Stimulated activated memory B cell treated with anti-CD40 and anti-IgM and Interleukin-4, amounts not matched to agents 10 μg/mL and 1 μg/mL and 100 μg/mL, for 72 hours (primary cell): ENCODE measurements around the gene KCND2.

Experiments
- ATAC-seq: fragments of 150-1000 bp; cut with Tn5 transposase; 2 replicates; pipeline ENCODE4 v1.10.0; 2021
- H3K27ac Mint-ChIP-seq: one replicate; pipeline ENCODE4 v1.8.0; 2022; ENCODE audit warnings: mild to moderate bottlenecking, mixed read lengths
- H3K27me3 Mint-ChIP-seq: one replicate; pipeline ENCODE4 v1.8.0; 2022; ENCODE audit warnings: mixed read lengths
- H3K36me3 Mint-ChIP-seq: one replicate; pipeline ENCODE4 v1.8.0; 2022; ENCODE audit warnings: mixed read lengths
- H3K4me1 Mint-ChIP-seq: one replicate; pipeline ENCODE4 v1.8.0; 2022; ENCODE audit warnings: mixed read lengths
- H3K4me3 Mint-ChIP-seq: one replicate; pipeline ENCODE4 v1.8.0; 2022; ENCODE audit warnings: mild to moderate bottlenecking, moderate library complexity, mixed read lengths
- H3K9me3 Mint-ChIP-seq: one replicate; pipeline ENCODE4 v1.8.0; 2022; ENCODE audit warnings: mixed read lengths

The KCND2 gene

DNA sequence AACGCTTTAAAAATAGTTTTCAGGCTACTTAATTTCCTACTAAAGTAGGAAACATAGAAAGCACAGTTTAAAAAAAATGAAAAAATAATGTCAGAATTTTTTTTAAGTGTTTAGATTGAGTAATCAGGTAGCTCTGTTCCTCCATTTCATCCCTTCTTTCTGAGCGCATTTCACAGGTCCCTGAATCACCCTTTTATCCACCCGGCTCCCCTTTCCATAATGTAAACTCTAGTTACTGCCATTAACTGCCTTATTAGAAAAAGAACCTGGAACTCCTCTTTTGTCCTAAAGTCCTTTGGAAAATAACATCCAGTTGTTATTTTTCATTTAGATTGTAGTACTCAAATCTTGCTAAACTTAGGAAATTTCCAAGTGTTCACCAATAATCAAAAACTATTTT, 5.8 kb downstream of the KCND2 start:
- no peaks in the 10 kb centered on the region for H3K36me3 Mint-ChIP-seq
- H3K4me3 Mint-ChIP-seq: no peak overlapping the region
- no peak overlapping the region for H3K27ac Mint-ChIP-seq
- no peaks in the 10 kb centered on the region for H3K9me3 Mint-ChIP-seq
- peaks cover under 1% of the 10 kb centered on the region for H3K4me1 Mint-ChIP-seq
- ATAC-seq: no peak
- H3K27me3 Mint-ChIP-seq: peaks cover 12% of the 10 kb centered on the region

DNA sequence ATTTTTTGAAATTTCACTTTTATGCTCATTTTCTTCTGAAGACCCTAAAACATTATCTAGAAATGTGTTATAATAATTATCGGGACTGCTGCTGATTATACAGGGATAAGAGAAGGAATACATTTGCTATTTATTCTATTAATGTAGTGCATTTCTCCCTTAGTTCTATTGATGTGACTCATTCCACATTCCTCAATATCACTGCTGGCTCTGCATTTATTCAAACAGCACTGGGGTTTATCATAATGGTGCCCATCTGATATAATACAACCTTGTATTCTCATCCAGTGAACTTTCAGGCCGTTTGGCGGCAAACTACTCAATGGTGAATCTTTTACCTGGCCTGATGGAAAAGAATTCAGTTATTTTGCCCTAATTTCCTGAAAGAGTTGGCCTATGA, 7.8 kb downstream of the KCND2 start:
- no peaks in the 10 kb centered on the region for H3K27me3 Mint-ChIP-seq
- H3K4me1 Mint-ChIP-seq: no peaks in the 10 kb centered on the region
- no peak overlapping the region for H3K27ac Mint-ChIP-seq
- H3K36me3 Mint-ChIP-seq: no peaks in the 10 kb centered on the region
- no peaks in the 10 kb centered on the region for H3K9me3 Mint-ChIP-seq
- no peak overlapping the region for H3K4me3 Mint-ChIP-seq
- no peak for ATAC-seq

DNA sequence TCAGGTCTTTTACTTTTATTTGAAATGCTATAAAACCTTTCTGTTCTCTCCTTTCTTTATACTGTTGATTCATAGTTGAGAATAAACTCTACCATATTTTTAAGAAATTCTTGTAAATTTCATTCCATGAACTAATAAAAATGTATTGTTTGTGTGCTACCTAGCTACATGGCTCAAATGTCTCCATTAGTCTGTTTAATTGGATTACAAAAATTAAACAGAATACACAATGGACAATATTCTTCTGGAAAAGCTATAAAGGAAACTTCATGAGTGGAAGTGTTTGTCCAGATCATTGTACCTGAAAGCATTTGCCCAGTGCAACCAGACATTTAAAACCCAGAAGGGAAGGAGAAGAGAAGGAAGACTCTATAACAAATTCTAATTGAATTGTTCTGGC, 20.1 kb downstream of the KCND2 start:
- Mint-ChIP-seq H3K9me3 (no peaks in the 10 kb centered on the region), H3K4me3 (no peak overlapping the region), H3K4me1 (no peaks in the 10 kb centered on the region), H3K36me3 (no peaks in the 10 kb centered on the region), H3K27ac (no peak overlapping the region), H3K27me3 (no peaks in the 10 kb centered on the region)
- ATAC-seq: no peak

DNA sequence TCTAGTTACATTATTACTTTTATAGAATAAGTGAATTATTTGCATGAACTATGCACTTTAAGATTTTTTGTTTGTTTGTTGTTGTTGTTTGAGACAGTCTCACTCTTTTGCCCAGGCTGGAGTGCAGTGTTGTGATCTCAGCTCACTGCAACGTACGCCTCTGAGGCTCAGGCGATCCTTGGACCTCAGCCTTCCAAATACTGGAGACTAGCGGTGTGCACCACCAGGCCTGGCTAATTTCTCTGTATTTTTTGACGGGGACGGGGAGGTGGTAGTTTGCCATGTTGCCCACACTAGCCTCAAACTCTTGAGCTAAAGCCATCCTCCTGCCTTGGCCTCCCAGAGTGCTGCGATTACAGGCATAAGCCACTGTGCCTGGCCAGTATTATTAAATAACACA, 29.2 kb downstream of the KCND2 start:
- no peak for ATAC-seq
- Mint-ChIP-seq H3K27me3 (no peaks in the 10 kb centered on the region), H3K36me3 (no peaks in the 10 kb centered on the region), H3K9me3 (no peaks in the 10 kb centered on the region), H3K27ac (no peak overlapping the region), H3K4me3 (no peak overlapping the region), H3K4me1 (no peaks in the 10 kb centered on the region)

DNA sequence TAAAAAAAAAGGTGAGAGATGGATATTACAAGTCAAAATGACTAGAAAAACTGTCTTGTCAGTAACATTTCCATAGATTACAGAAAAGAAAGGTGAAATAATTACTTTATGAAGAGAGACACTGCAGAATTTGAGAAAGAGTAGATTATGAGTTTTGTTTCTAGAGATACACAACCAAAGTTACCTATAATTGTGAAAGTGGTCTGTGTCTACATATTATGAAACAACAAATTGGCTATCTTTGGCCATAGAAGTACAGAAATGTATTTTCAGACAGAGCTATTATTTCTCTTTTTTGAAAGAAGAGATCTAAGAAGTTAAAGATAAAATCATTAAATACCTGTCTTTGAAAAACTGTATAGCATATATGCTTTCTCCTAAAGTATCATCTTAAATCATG, 30.1 kb downstream of the KCND2 start:
- no peaks in the 10 kb centered on the region for H3K36me3 Mint-ChIP-seq

DNA sequence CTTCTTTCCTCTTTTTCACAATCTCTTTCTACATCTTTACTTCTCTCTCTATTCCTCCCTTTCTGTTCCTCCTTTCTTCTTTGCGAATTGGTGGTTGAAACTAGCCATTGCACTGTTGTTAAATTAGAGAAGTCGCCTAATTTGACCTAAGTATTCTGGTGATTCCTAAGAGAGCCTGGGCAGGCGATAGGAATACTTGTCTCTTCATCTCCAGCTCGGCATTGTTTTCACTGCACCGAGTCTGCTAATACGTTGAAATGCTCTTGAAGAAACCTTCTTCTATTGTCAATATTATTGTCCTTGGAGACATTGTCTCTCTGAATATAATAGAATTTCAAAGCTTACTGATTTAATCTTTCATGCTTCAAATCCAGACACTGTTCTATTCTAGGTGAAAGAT, 31.7 kb downstream of the KCND2 start:
- H3K36me3 Mint-ChIP-seq: no peaks in the 10 kb centered on the region
- H3K27ac Mint-ChIP-seq: no peak overlapping the region
- ATAC-seq: no peak
- H3K27me3 Mint-ChIP-seq: no peaks in the 10 kb centered on the region
- no peaks in the 10 kb centered on the region for H3K9me3 Mint-ChIP-seq
- no peak overlapping the region for H3K4me3 Mint-ChIP-seq
- no peaks in the 10 kb centered on the region for H3K4me1 Mint-ChIP-seq

More for the DNA sequence above, 30.1 kb downstream of the KCND2 start:
- H3K27ac Mint-ChIP-seq: no peak overlapping the region
- H3K9me3 Mint-ChIP-seq: no peaks in the 10 kb centered on the region
- no peaks in the 10 kb centered on the region for H3K27me3 Mint-ChIP-seq
- ATAC-seq: no peak
- H3K4me1 Mint-ChIP-seq: no peaks in the 10 kb centered on the region
- no peak overlapping the region for H3K4me3 Mint-ChIP-seq

DNA sequence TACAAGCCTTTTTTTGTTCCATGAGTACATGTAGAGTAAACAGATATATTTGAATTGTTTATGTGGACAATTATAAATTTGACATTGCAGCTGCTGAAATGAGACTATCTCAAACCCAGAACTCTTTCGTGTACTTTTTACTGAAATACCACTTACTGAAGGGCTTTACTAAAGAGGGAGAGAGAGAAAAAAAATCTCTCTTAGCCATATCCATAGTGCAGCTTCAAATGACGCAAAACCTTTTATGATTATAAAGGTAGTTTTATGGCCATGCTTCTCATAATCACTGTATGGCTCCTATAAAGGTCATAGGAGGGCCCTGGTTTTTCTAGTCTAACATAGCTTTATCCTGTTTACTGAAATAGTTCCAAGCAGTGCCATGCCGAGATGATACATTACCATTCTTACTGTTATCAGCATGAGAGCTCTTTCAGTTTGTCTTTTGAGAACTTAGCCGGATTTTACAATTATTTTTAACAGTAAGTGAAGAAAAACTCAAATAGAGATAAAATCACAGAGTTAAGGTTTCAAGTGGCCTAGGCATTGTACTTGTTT, 35.1 kb downstream of the KCND2 start:
- Mint-ChIP-seq H3K27ac (no peak overlapping the region), H3K4me1 (no peaks in the 10 kb centered on the region), H3K4me3 (no peak overlapping the region), H3K36me3 (no peaks in the 10 kb centered on the region), H3K9me3 (no peaks in the 10 kb centered on the region), H3K27me3 (no peaks in the 10 kb centered on the region)
- ATAC-seq: no peak

DNA sequence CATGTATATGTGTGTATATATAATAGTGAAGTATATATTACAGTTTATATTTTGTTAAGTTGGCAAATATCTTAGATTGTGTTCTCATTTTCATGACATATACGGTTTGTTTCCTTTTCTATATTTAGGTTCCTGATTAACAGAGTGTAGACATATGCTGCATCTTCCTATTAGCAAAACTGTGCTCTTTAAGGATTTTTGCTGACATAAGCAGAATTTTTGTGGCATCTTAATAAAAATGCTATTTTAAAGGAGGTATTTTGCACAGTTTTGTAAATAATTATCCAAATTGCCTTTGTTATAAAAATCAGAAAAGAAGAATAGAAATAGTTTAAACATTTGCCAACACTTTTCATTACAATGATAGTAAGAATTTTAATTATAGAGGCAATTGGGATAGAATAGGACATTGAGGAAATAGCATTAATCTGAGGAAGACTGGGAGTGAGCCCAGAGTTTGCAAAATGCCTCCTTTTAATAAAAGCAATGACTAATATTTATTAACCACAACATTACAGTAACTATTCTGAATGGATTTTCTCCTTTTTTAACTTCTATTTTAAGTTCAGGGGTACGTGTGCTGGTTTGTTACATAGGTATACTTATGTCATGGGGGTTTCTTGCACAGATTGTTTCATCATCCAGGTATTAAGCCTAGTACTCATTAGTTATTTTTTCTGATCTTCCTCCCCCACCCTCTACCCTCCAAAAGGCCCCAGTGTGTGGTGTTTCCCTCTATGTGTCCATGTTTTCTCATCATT, 38.2 kb downstream of the KCND2 start:
- Mint-ChIP-seq H3K4me3 (no peak overlapping the region), H3K4me1 (no peaks in the 10 kb centered on the region), H3K36me3 (no peaks in the 10 kb centered on the region), H3K9me3 (no peaks in the 10 kb centered on the region), H3K27ac (no peak overlapping the region), H3K27me3 (no peaks in the 10 kb centered on the region)
- ATAC-seq: no peak

DNA sequence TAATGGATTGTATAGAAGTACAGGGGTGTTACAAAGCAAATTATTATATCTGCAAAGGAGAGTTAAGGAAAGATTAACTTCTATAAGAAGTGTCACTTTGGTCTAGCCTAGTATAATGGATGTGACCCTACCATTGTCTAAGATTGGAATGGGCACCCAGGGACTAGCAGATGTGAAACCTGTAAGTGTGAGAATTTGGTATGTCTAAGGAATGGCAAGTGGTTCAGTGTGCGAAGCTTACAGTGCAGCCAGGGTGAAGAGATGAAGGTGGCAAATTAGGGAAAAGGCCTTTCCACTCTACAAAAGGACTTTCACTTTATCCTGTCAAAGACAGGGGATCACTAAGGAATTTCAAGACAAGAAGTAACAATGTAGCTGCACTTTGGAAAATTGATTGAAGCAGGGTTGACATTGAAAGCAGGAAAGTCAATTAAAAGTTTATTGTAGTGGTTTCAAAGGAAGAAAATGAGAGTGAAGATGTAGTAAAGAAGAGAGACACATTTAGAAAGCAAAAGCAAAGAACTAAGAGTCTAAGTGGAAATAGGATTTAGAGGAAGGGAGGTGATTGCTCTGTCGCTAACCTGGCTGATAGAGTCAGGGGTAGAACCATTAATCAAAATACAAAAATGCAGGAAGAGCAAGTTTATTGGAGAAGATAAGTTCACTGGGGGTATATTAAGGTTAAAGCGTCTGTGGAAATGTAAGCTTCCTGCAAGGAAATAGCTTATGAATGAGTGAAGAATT, 47.4 kb downstream of the KCND2 start:
- ATAC-seq: no peak
- H3K4me1 Mint-ChIP-seq: no peaks in the 10 kb centered on the region
- no peaks in the 10 kb centered on the region for H3K27me3 Mint-ChIP-seq
- H3K27ac Mint-ChIP-seq: no peak overlapping the region
- no peaks in the 10 kb centered on the region for H3K9me3 Mint-ChIP-seq
- H3K36me3 Mint-ChIP-seq: no peaks in the 10 kb centered on the region
- H3K4me3 Mint-ChIP-seq: no peak overlapping the region

DNA sequence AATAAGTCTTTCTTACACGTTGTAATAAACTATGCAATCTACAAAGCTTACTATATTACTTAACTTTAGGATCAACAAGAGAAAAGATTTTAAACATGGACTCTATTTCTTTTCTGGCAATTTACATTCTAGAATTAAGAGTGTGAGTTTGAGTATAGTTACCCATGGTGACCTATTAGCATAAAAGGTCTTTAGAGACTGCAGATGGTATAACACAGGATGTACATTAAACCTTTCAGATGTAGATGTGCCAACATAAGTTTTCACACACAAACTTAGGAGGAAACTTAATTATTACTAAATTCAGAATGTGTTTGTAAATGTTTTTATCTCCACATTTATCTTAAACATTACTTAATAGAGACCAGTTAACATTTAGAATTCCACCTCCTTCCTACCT, 54.1 kb downstream of the KCND2 start:
- Mint-ChIP-seq H3K9me3 (no peaks in the 10 kb centered on the region), H3K36me3 (no peaks in the 10 kb centered on the region), H3K4me1 (no peaks in the 10 kb centered on the region), H3K27me3 (no peaks in the 10 kb centered on the region), H3K27ac (no peak overlapping the region), H3K4me3 (no peak overlapping the region)
- ATAC-seq: no peak

DNA sequence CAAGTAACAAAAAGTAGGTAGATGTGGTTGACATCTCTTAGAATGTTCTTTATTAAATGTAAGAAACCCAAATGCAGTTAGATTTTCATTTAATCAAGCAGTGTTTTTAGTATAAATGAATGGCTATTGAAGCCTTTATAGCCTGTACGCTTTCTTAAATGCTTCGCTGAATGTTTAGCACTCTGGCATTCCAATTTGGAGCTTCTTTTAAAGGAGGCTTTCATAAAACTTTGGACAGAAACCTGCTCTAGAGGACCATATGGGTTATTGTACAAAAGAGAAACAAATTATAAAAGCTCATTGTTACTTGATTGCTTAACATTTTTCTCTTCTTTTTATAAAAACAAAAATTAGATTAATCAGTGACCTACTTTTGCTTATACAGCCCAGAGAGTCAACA, 59.5 kb downstream of the KCND2 start:
- Mint-ChIP-seq H3K9me3 (no peaks in the 10 kb centered on the region), H3K4me1 (no peaks in the 10 kb centered on the region), H3K27ac (no peak overlapping the region), H3K4me3 (no peak overlapping the region), H3K27me3 (no peaks in the 10 kb centered on the region), H3K36me3 (no peaks in the 10 kb centered on the region)
- ATAC-seq: no peak

DNA sequence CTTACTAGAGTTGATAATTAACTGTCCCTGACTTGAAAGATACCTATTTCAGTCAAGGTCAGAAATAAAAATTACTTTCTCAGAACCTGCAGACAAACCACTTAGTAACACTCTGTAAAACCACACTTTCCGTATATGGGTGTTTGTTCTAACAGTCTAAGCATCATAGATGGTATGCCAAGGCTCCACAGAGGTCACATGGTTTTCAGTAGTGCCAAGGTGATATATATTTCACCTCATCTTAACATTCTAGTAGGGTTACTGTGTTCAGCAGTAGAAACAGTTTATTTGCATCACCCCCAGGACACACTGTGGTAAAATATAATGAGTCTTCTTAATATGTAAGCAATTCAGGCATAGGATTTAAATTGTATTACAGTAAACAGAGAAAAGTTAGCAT, 61.5 kb downstream of the KCND2 start:
- no peaks in the 10 kb centered on the region for H3K9me3 Mint-ChIP-seq
- H3K4me1 Mint-ChIP-seq: no peaks in the 10 kb centered on the region
- no peaks in the 10 kb centered on the region for H3K36me3 Mint-ChIP-seq
- no peak overlapping the region for H3K27ac Mint-ChIP-seq
- no peak for ATAC-seq
- no peaks in the 10 kb centered on the region for H3K27me3 Mint-ChIP-seq
- H3K4me3 Mint-ChIP-seq: no peak overlapping the region

DNA sequence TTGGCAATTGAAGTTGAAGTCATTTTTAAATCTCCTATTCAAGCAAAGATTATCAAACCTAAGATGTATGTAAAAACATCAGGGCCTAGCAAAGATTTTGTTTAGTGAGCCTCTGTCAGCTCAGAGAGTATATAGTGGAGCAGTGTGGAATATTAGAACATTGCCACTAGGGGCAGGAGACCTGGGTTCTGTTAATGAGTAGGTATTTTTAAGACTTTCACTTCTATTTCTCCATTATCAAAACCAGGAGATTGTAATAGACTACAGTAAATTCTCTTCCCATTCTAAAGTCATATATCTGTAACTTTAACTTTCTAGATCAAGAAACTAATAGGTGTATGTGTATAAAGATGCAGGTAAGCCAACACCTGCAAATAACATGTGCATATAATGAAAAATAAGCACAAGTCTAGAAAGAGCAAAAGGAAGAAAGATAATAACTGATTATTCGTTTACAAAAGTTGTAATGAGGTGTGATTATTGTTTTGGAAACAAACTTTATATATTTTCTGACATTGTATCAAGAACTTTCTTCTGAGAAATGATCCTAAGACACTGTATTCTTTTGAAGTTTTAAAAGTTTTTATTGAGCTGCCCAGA, 64.4 kb downstream of the KCND2 start:
- H3K27ac Mint-ChIP-seq: no peak overlapping the region
- no peaks in the 10 kb centered on the region for H3K4me1 Mint-ChIP-seq
- H3K4me3 Mint-ChIP-seq: no peak overlapping the region
- H3K36me3 Mint-ChIP-seq: no peaks in the 10 kb centered on the region
- no peaks in the 10 kb centered on the region for H3K9me3 Mint-ChIP-seq
- no peaks in the 10 kb centered on the region for H3K27me3 Mint-ChIP-seq
- ATAC-seq: no peak

DNA sequence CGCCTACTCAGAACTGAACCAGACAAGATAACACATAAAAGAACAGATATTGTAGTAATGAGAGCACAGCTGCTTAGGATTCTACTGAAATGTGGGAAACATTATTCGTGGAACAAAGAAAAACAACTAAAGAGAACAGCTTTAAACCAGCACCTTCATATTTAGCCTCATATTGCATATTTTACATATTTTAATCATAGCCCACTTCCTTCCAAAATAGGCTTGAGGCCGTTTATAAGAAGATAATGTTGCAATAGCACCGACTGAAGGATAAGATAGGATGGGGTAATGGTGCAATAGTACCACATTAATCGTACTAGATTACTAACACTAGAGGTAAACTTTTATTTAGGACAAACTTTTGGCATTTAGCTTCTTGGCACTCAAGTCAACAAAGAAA, 71.3 kb downstream of the KCND2 start:
- Mint-ChIP-seq H3K4me1 (no peaks in the 10 kb centered on the region), H3K9me3 (peaks cover 3% of the 10 kb centered on the region), H3K36me3 (no peaks in the 10 kb centered on the region), H3K4me3 (no peak overlapping the region), H3K27ac (no peak overlapping the region), H3K27me3 (no peaks in the 10 kb centered on the region)
- no peak for ATAC-seq

DNA sequence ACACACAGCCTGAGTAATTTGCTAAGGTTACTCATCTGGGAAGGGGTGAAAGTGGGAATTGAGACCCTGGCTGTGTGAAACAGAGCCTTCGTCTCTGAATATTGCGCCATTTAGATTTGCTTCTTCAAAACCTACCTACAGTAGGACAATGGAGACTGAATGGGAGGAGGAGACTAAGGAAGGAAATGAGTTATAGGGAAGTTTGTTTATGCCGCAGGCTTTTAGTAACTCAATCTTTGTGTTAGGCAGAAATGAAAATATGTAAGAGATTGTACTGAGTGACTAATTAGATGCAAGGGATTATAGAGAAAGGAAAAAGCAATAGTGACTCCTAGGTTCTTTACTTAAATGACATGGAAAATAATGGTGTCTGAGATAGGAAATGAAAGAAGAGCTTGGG, 80.2 kb downstream of the KCND2 start:
- no peaks in the 10 kb centered on the region for H3K27me3 Mint-ChIP-seq
- ATAC-seq: no peak
- no peak overlapping the region for H3K4me3 Mint-ChIP-seq
- H3K27ac Mint-ChIP-seq: no peak overlapping the region
- H3K9me3 Mint-ChIP-seq: peaks cover 9% of the 10 kb centered on the region
- H3K4me1 Mint-ChIP-seq: no peaks in the 10 kb centered on the region
- no peaks in the 10 kb centered on the region for H3K36me3 Mint-ChIP-seq

DNA sequence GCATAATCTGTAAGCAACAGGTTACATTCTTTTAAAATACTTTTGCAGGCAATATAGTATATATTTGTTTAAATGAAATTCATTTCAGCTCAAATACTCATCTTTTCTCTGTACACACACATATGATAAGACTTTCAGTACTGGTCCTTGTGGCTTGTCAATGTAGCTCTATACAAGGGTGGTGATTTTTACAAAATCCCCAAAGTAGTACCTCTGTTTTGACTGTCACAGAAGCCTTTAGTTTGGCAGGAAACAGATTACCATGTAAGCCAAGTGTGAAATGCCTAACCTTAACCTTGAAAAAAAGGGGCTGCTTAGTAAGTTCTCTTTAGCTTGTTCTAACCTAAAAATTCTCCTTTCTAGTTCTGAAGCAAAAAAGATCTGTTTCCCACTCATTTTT, 87.9 kb downstream of the KCND2 start:
- Mint-ChIP-seq H3K4me3 (no peak overlapping the region), H3K4me1 (no peaks in the 10 kb centered on the region), H3K27ac (no peak overlapping the region), H3K27me3 (no peaks in the 10 kb centered on the region), H3K36me3 (no peaks in the 10 kb centered on the region), H3K9me3 (peaks cover 6% of the 10 kb centered on the region)
- no peak for ATAC-seq
